Ectodermal cell (in vitro differentiated cells): ENCODE data around the gene IFNG.

Experiments
- H3K27ac ChIP-seq: 2 replicates; pipeline ENCODE4 v1.7.0; 2013; ENCODE audit warnings: mild to moderate bottlenecking, low read depth, low read length; ENCODE audit not compliant: insufficient read depth, poor library complexity, severe bottlenecking
- H3K27me3 ChIP-seq: 2 replicates; pipeline ENCODE4 v1.7.0; 2013; ENCODE audit warnings: mild to moderate bottlenecking, low read length; ENCODE audit not compliant: insufficient read depth, control insufficient read depth, poor library complexity, severe bottlenecking
- H3K36me3 ChIP-seq: one replicate; pipeline ENCODE4 v1.7.0; 2013; ENCODE audit warnings: low read length; ENCODE audit not compliant: control insufficient read depth, insufficient read depth
- H3K4me1 ChIP-seq: one replicate; pipeline ENCODE4 v1.7.0; 2013; ENCODE audit warnings: low read length; ENCODE audit not compliant: control insufficient read depth, insufficient read depth
- H3K4me3 ChIP-seq: 2 replicates; pipeline ENCODE4 v1.7.0; 2013; ENCODE audit warnings: low read depth, low read length, control low read depth; ENCODE audit not compliant: insufficient read depth
- H3K9me3 ChIP-seq: 2 replicates; pipeline ENCODE4 v1.7.0; 2013; ENCODE audit warnings: mild to moderate bottlenecking, low read length, moderate library complexity; ENCODE audit not compliant: control insufficient read depth
- WGBS, 2 experiments: methylation state at CpG; one replicate each; pipeline ENCODE4 v1.1.7; 2013; ENCODE audit warnings: missing lambda C conversion rate in 2 of 2; 5-methylcytosine and 5-hydroxymethylcytosine counted together

IFNG gene

DNA sequence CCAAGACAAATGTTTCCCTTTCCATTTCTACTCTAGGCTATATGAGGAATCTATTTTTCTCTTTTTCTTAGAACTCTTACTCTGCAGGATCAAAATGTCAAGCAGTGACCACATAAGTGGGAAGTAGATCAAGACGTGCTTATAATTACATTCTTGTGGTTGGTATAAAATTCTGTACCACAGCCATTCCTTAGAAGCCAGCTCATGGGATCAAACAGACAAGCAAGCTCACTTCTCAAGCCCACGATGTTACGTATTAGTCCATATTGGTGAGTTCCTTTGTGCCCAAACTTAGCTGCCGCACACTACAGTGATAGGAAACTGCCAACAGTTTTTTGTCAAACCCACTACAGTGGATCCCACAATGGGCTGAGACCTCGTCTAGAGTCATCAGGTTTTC is 53.4 kb downstream of the IFNG start:
- Histone ChIP-seq H3K4me1 (no peaks in the 10 kb centered on the region), H3K27me3 (no peaks in the 10 kb centered on the region), H3K36me3 (no peaks in the 10 kb centered on the region), H3K27ac (no peak overlapping the region), H3K4me3 (no peak overlapping the region), H3K9me3 (no peaks in the 10 kb centered on the region)
- WGBS, 2 experiments: 78 to 79% methylated on average over 5 of the region's 5 CpGs
